ENCODE measurements around the gene GNG12. TPM values are rescaled to one million over a fixed set of nuclear protein-coding genes. Genes with fewer than 3 reads are reported as not detected.

Gene GNG12
- total RNA-seq, 1 experiment from 2014 or later = 66.1 TPM

GRCh38 chr1:67759692-67760029 lies 73.6 kb downstream of the GNG12 start:
- TF ChIP-seq EZH2 (IDR thresholded peaks at IDR 0.05; ENCODE audit: low read length, unreplicated experiment) = no peak
- TF ChIP-seq, protein P1, sequence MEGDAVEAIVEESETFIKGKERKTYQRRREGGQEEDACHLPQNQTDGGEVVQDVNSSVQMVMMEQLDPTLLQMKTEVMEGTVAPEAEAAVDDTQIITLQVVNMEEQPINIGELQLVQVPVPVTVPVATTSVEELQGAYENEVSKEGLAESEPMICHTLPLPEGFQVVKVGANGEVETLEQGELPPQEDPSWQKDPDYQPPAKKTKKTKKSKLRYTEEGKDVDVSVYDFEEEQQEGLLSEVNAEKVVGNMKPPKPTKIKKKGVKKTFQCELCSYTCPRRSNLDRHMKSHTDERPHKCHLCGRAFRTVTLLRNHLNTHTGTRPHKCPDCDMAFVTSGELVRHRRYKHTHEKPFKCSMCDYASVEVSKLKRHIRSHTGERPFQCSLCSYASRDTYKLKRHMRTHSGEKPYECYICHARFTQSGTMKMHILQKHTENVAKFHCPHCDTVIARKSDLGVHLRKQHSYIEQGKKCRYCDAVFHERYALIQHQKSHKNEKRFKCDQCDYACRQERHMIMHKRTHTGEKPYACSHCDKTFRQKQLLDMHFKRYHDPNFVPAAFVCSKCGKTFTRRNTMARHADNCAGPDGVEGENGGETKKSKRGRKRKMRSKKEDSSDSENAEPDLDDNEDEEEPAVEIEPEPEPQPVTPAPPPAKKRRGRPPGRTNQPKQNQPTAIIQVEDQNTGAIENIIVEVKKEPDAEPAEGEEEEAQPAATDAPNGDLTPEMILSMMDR (conservative IDR thresholded peaks at IDR 0.05; ENCODE audit: low read depth, low read length) = no peak
- no peak for TF ChIP-seq EZH2phosphoT487 (IDR thresholded peaks at IDR 0.05; ENCODE audit: borderline replicate concordance, low read length)
- Histone ChIP-seq H4K20me1 (ENCODE audit: low read length) (no peaks in the 10 kb centered on the region), H3K27me3 (ENCODE audit: low read length) (no peaks in the 10 kb centered on the region), H3F3A (ENCODE audit: low read length, unreplicated experiment) (no peaks in the 10 kb centered on the region), H3K9me3 (ENCODE audit: low read length) (no peaks in the 10 kb centered on the region), H3K79me2 (ENCODE audit: low read length) (peaks cover 12% of the 10 kb centered on the region), H3K9me2 (replicated peaks; ENCODE audit: low read length) (no peaks in the 10 kb centered on the region), H3K4me3 (ENCODE audit: low read length) (no peak overlapping the region), H2AFZ (ENCODE audit: low read length) (no peak overlapping the region), H3K27ac (ENCODE audit: low read length) (peak overlapping the region; percentile 45), H3K36me3 (ENCODE audit: low read depth, low read length) (no peaks in the 10 kb centered on the region), H3K9ac (ENCODE audit: low read length) (no peak overlapping the region), H3K4me1 (ENCODE audit: insufficient read depth, low read length) (peaks cover 37% of the 10 kb centered on the region), H3K4me2 (ENCODE audit: low read length) (no peak overlapping the region; the same call in 1 of the 2 replicates)
- POLR2A ChIA-PET (ENCODE audit: unreplicated experiment) = interaction anchor here (0.6 to 1.7 kb wide), 6 partner anchors 65 to 198 kb away, joined by 4 to 20 read pairs (median 7); partner anchors contain the start of gene GADD45A
- intact Hi-C loops (cut with micrococcal nuclease) = loop anchor here (1.0 to 10.0 kb wide), 5 partner anchors 73 to 224 kb away; no protein-coding TSS in a partner anchor
- CTCF ChIA-PET = interaction anchor here (0.6 to 1.9 kb wide), 10 partner anchors 44 to 227 kb away, joined by 3 to 26 read pairs (median 4); partner anchors contain the start of gene GADD45A
- DNase-seq (peak; percentile 16), ATAC-seq (peak; percentile 18)
- TSS peak; percentile 16 for BruUV-seq (replicated peaks)

DNA sequence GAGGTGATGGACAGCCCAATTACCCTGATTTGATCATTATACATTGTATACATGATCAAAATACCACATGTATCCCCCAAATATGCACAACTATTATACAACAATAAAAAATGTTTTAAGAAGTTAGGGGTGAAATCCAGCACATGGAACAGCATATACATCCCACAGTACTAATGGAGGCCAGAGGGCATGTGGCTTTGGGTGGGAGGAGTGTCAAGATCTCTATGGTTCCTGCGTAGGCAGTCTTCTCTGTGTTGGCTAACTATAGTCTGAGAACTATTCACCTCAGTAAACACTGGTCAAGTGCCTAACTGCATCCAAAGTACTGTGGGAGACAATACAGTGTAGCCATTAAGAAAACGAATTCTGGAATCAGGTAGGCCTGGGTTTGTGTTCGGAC lies 74.2 kb downstream of the GNG12 start:
- Histone ChIP-seq H3K27me3 (ENCODE audit: low read length) (no peaks in the 10 kb centered on the region), H3K27ac (ENCODE audit: low read length) (no peak overlapping the region; the same call in 1 of the 2 replicates), H3K79me2 (ENCODE audit: low read length) (peaks cover 12% of the 10 kb centered on the region), H3K4me1 (ENCODE audit: insufficient read depth, low read length) (peaks cover 43% of the 10 kb centered on the region), H3K36me3 (ENCODE audit: low read depth, low read length) (no peaks in the 10 kb centered on the region), H4K20me1 (ENCODE audit: low read length) (no peaks in the 10 kb centered on the region), H3K9me2 (replicated peaks; ENCODE audit: low read length) (no peaks in the 10 kb centered on the region), H3K4me2 (ENCODE audit: low read length) (no peak overlapping the region), H3K4me3 (ENCODE audit: low read length) (no peak overlapping the region), H3F3A (ENCODE audit: low read length, unreplicated experiment) (no peaks in the 10 kb centered on the region), H3K9me3 (ENCODE audit: low read length) (no peaks in the 10 kb centered on the region), H3K9ac (ENCODE audit: low read length) (no peak overlapping the region), H2AFZ (ENCODE audit: low read length) (no peak overlapping the region)
- no peak for ATAC-seq
- intact Hi-C loops (cut with micrococcal nuclease) = no loop called here
- DNase-seq = no peak
- no TSS peak for BruUV-seq (replicated peaks)
- POLR2A ChIA-PET (ENCODE audit: unreplicated experiment) = no interaction called here
- CTCF ChIA-PET = no interaction called here
- TF ChIP-seq EZH2 (IDR thresholded peaks at IDR 0.05; ENCODE audit: low read length, unreplicated experiment) = no peak

DNA sequence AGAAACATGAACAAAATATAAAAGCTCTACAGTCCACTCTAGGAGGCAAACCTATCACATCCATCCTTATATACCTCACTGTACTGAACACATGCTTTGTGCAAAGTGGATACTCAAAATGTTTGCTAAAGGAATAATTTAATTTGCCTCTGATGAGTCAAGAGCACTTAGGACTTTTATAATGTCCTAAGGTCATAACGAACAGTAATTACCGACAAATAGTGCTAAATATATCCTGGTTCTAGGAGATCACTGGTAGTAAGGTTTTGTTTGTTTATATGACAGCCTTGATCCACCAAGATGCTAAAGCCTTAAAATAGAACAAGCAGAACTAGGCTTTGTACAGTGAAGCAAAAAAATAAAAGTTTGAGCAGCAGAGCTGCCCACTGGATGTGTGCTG lies 77.6 kb downstream of the GNG12 start:
- ChIA-PET POLR2A (ENCODE audit: unreplicated experiment) (interaction anchor here (0.7 kb wide), 1 partner anchor 75 kb away, joined by 3 read pairs; no protein-coding TSS in a partner anchor), CTCF (no interaction called here)
- Histone ChIP-seq H4K20me1 (ENCODE audit: low read length) (no peaks in the 10 kb centered on the region), H3K27me3 (ENCODE audit: low read length) (no peaks in the 10 kb centered on the region), H3K27ac (ENCODE audit: low read length) (no peak overlapping the region), H3K9ac (ENCODE audit: low read length) (no peak overlapping the region), H3K36me3 (ENCODE audit: low read depth, low read length) (no peaks in the 10 kb centered on the region), H3K4me2 (ENCODE audit: low read length) (no peak overlapping the region), H3K79me2 (ENCODE audit: low read length) (peaks cover 29% of the 10 kb centered on the region), H3K4me1 (ENCODE audit: insufficient read depth, low read length) (peaks cover 69% of the 10 kb centered on the region), H3F3A (ENCODE audit: low read length, unreplicated experiment) (no peaks in the 10 kb centered on the region), H3K9me2 (replicated peaks; ENCODE audit: low read length) (no peaks in the 10 kb centered on the region), H3K4me3 (ENCODE audit: low read length) (no peak overlapping the region), H2AFZ (ENCODE audit: low read length) (no peak overlapping the region), H3K9me3 (ENCODE audit: low read length) (no peaks in the 10 kb centered on the region)
- DNase-seq (peak; percentile 33), ATAC-seq (no peak)
- TF ChIP-seq EZH2phosphoT487 (IDR thresholded peaks at IDR 0.05; ENCODE audit: borderline replicate concordance, low read length) (no peak), EZH2 (IDR thresholded peaks at IDR 0.05; ENCODE audit: low read length, unreplicated experiment) (no peak)
- TF ChIP-seq, protein P1 (conservative IDR thresholded peaks at IDR 0.05; ENCODE audit: low read depth, low read length) = no peak
- BruUV-seq (replicated peaks) = no TSS peak
- intact Hi-C loops (cut with micrococcal nuclease) = no loop called here
